Stromal cell of bone marrow (primary cell): Measurements from ENCODE around the gene PTPN3.
A peak's percentile ranks its signal among the peaks of the same experiment; 100 is the strongest.
"Not testable (repeated sequence)": the region's sequence is repeated elsewhere in the genome, so short reads cannot be mapped to it uniquely, and the experiment has no call there.

Experiments
- DNase-seq: peaks from one replicate; pipeline ENCODE4 v3.0.0-alpha.2; 2012; ENCODE audit warnings: low read depth

PTPN3 gene

DNA sequence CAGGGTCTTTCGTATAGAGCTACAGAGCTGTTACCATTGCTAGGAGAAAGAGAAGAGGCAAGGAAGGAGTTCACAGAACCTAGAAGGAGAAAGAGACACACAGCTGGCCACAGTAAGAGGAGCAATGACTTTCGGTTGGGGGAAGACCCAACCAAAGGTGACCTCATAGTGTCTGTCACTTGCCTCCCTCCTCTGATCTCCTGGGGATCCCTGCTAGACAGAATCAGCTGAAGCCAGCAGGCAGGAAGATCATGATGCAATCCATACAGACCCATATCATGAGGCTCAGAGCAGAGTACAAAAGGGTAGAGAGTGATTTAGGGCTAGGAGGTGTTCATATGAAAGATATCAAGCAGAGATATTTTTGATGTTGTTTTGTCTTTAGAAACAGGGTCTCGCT, 151.2 kb downstream of the PTPN3 start:
- DNase-seq: no peak

DNA sequence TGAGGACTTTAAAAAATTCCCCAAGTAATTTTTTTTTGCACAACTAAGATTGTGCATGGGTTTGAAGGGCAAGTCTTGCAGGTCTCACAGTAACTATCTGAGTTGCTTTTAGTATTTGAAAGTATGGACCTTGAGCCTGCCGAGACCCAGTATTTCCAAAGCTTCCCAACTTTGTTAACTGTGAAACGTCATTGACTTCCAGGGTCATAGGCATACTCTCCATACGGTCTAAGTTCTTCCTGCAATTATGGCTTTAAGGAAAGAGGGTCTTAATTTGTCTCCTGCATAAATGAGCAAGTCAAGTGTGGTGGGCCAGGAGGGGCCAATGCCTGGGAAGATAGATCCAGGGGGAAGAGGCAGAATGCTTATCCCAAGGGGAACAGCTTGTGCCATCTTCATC, 153.2 kb downstream of the PTPN3 start:
- DNase-seq: no peak

DNA sequence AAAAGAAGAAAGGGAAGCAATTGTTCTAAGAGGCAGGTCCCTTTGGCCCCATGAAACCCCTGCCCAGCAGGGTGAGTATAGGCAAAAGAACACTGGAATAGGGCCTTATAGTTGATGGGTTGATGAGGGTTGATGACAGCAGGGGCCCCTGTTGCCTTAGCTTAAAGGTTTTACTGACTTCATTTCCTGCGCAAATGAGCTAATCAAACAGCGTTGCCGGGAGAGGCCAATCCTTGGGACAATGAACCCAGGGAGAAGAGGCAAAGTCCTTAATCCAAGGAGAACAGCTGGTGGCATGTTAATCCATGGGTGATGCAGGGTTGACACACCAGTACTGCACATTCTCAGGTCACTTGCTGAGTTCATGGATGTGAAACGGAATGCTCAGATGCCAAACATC, 155.2 kb downstream of the PTPN3 start:
- DNase-seq: no peak

DNA sequence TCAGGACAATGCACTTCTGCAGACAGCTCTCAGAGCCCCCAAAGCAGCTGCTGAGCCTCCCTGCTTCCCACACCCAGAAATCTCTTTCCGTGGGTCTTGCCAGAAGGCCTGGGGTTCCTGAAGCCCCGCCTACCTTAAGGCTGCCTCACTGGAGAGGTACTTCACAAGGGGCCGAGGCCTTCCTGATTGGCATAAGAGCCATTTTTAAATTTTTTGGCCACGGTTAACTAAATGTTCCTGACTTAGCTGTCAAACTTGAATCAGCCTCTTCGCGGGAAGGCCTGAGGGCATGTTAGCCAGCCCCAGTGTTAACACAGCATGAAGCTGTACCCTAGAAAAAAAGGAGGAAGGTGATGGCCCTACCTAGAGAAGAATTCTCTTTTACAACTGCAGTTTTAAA, 156.5 kb downstream of the PTPN3 start:
- no peak for DNase-seq

DNA sequence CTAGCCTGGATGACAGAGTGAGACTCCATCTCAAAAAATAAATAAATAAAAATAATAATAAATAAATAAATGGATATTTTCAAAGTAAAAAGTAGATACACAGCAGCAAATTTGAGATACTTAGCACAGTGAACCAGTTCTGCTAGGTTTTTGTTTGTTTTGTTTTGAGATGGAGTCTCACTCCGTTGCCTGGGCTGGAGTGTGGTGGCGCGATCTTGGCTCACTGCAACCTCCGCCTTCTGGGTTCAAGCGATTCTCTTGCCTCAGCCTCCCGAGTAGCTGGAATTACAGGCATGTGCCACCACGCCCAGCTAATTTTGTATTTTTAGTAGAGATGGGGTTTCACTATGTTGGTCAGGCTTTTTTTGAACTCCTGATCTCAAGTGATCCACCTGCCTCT, 157.1 kb downstream of the PTPN3 start:
- DNase-seq: not testable (repeated sequence)

DNA sequence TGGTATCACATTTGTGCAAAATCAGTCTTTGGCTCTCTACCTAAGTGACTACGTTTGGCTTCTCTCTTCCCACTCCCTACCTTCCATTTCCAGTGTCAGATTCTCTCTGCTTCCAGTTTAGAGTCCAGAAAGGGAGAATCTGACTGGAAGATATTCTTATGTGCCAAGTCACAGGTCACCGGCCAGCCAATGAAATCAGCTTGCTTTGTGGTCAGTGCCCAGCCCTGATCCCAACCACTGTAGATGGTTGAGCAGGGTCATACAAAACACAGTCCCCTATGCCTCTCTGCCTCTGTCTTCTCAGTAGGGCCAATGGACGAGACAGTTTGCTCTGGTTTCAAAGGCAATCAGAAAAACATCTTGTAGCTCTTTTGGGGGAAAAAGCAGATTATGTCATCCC, 161.7 kb downstream of the PTPN3 start:
- DNase-seq: no peak

DNA sequence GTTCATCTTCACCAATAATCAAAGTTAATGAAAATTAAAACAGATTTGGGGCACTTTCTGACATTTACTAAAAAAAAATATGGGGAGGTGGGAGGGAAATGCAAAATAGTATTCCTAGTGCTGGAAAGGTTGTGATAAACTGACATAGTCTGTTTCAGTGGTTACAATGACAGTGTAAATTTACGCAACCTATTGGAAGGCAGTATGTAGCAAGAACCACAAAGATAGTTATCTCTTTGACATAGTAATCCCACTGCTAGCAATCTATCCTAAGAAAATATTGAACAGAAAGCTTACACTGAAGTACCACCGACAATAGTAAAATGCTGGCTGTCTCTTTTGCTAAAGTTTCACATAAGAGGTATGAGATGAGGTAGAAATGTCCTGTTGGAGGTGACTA, 162.2 kb downstream of the PTPN3 start:
- DNase-seq: no peak

DNA sequence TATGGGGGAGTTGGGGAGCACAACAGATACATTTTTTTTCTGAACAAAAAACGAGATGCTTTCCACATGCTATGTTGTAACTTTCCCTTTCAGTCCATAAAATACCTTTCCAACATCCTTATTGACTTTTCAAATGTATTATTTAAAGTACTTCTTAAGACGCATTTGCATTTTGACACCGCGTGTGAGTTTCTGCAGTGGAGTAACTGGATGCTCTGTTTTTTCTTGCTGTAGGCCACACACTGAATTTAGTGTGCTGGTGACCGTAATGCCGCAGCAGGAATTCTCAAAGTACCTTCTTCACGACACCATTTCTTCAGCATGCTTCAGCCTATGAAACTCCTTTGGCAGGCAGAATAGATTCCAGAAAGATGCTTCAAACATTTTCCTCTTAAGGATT, 163.0 kb downstream of the PTPN3 start:
- no peak for DNase-seq

DNA sequence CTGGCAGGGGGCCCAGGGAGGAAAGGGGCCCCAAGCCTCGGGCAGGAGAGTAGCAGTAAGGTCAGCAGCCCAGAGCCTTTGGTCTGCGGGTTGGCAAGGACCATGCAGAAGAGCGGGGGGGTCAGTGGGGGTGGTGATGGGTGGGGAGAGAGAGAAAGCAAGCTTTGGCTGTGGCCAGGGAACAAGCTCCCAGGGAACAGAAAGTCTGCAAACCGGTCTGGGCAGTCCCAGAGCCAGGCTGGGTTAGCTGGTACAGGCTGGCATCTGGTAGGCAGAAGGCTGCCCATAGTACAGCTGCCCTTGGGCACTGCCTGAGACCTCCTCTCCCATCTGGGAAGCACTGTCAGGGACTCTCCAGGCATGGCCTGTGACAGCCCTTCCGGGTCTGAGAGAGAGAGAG, 166.8 kb downstream of the PTPN3 start:
- DNase-seq: peak; percentile 39

DNA sequence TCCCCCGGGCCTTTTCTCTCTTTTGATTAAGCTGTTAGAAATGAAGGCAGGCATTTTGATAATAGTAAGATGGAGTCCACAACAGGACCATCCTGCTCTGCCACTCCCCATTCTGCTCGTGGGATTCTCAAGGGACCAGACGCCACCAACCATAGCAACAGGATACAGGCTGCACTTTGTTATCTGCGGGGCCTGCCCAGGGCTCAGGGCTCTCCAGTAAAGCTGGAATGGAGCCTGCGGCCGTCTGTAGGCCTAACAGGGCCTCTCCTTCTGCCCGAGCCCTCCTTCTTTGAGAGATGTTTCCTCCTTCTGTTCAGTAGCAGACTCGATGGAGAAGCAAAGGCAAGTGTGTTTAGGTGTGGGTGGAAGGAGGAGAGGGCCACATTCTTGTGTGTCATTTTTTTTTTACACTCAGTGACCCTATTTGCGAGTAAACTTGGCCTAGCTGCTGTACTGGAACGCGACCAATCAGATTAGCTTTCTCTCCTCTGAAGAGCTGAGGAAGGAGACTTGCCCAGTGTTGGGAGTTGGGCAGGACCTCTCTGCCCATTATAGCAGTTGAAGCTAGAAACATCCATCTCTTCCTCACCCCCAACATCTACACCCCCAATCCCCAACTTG, 168.4 kb downstream of the PTPN3 start:
- no peak for DNase-seq

DNA sequence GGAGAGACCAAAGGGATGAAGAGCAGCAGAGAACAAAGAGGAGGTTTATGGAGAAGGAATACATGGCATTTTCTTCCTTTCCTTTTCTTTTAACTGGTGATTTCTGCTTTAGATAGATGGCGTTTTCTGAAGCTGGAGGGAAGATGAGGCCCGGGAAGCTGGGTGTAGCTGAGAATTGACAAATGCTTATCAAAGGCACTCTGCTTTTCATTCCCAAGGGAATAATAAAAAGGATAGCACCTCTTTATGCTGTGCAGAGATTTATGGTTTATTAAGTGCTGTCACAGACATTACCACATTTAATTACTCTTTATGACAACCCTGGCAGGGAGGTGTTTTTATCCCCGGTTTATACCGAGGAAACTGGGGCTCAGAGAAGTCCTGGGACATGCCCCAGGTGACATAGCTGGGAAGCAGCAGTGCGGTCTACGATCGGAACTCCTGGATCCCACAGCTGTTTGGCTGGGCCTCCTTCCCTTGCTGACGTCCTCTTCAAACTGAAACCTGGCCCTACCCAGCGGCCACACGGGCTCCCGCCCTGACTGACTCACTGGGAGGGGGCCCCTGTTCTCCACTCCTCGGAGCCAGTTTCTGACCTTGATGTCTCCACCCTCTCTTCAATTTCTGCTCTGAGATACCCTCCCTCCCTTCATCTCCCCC, 169.0 kb downstream of the PTPN3 start:
- DNase-seq: no peak
